CD8-positive, alpha-beta memory T cell (primary cell): ENCODE data around the gene NFASC. TPM values are rescaled to one million over a fixed set of nuclear protein-coding genes. Genes with fewer than 3 reads are reported as not detected.

Source experiments
- CTCF ChIA-PET: fragments of 350-600 bp; sonication (Branson Sonifier 250); formaldehyde crosslinking; loops from one replicate; lab custom pipeline; 2021; ENCODE audit warnings: antibody characterized with exemption; lab: Charles Lee
- POLR2A ChIA-PET: fragments of 350-600 bp; sonication (Branson Sonifier 250); formaldehyde crosslinking; loops from one replicate; lab custom pipeline; 2021; ENCODE audit warnings: antibody characterized with exemption; lab: Charles Lee
- DNase-seq, 5 donors: peaks; one replicate each; pipeline versions ENCODE4 v3.0.0 to v3.0.0-alpha.2; 2020 to 2022; ENCODE audit warnings: mixed read lengths in 1 of 5
- H3K27ac ChIP-seq: one replicate; pipeline ENCODE4 v1.7.0; 2013; ENCODE audit warnings: low read depth, mild to moderate bottlenecking, low read length, moderate library complexity
- H3K27me3 ChIP-seq: 2 replicates; pipeline ENCODE4 v1.7.0; 2013; ENCODE audit warnings: low read length, mild to moderate bottlenecking; ENCODE audit not compliant: insufficient read depth, poor library complexity, severe bottlenecking
- H3K36me3 ChIP-seq: 2 replicates; pipeline ENCODE4 v1.7.0; 2013; ENCODE audit warnings: mild to moderate bottlenecking, low read length, moderate library complexity; ENCODE audit not compliant: insufficient read depth
- H3K4me1 ChIP-seq: 2 replicates; pipeline ENCODE4 v1.7.0; 2013; ENCODE audit warnings: mild to moderate bottlenecking, low read length, moderate library complexity; ENCODE audit not compliant: insufficient read depth
- H3K4me3 ChIP-seq: 2 replicates; pipeline ENCODE4 v1.7.0; 2013; ENCODE audit warnings: mild to moderate bottlenecking, low read length
- H3K9me3 ChIP-seq: 2 replicates; pipeline ENCODE4 v1.7.0; 2013; ENCODE audit warnings: mild to moderate bottlenecking, low read length
- H3K27ac Mint-ChIP-seq, 8 donors: one replicate each; pipeline ENCODE4 v1.8.0; 2020 to 2021; ENCODE audit warnings: mixed read lengths in 8 of 8, mild to moderate bottlenecking in 6 of 8, inconsistent platforms in 3 of 8, moderate library complexity in 3 of 8
- H3K27me3 Mint-ChIP-seq, 2 donors: one replicate each; pipeline ENCODE4 v1.8.0; 2020 to 2021; ENCODE audit warnings: mixed read lengths in 2 of 2, mild to moderate bottlenecking in 1 of 2, moderate library complexity in 1 of 2
- H3K36me3 Mint-ChIP-seq, 3 donors: one replicate each; pipeline ENCODE4 v1.8.0; 2020 to 2021; ENCODE audit warnings: mixed read lengths in 3 of 3, inconsistent platforms in 1 of 3, mild to moderate bottlenecking in 1 of 3
- H3K4me1 Mint-ChIP-seq, 3 donors: one replicate each; pipeline ENCODE4 v1.8.0; 2020 to 2021; ENCODE audit warnings: mixed read lengths in 3 of 3, inconsistent platforms in 1 of 3, mild to moderate bottlenecking in 1 of 3
- H3K4me3 Mint-ChIP-seq, 7 donors: one replicate each; pipeline ENCODE4 v1.8.0; 2020 to 2021; ENCODE audit warnings: mixed read lengths in 7 of 7, mild to moderate bottlenecking in 6 of 7, moderate library complexity in 4 of 7, inconsistent platforms in 2 of 7
- H3K9me3 Mint-ChIP-seq, 5 donors: one replicate each; pipeline ENCODE4 v1.8.0; 2020 to 2022; ENCODE audit warnings: mixed read lengths in 5 of 5, mild to moderate bottlenecking in 3 of 5, moderate library complexity in 2 of 5, inconsistent platforms in 1 of 5
- polyA plus RNA-seq: library from polyadenylated mRNA; unstranded; fragments of 300-500 nt; fragmentation: Illumina TruSeq; gene quantifications from one replicate; pipeline ENCODE4 v1.2.3, GENCODE V29; 2021
- total RNA-seq, 2 experiments: library from RNA; stranded (reverse); gene quantifications; one replicate each; pipeline ENCODE4 v1.2.3, GENCODE V29; 2021

The NFASC gene
- total and polyA plus RNA-seq, 3 experiments from 2014 or later, result 0.11 to 0.16 TPM; not detected in 1

- no peak overlapping the region for H3K4me3 Mint-ChIP-seq
- no peaks in the 10 kb centered on the region for H3K9me3 Mint-ChIP-seq
- no peaks in the 10 kb centered on the region for H3K36me3 ChIP-seq
- no peaks in the 10 kb centered on the region for H3K27me3 ChIP-seq
- H3K9me3 ChIP-seq, result no peaks in the 10 kb centered on the region
- H3K27me3 Mint-ChIP-seq, result peaks cover 24 to 50% of the 10 kb centered on the region in 2 donors
- ChIA-PET POLR2A (no interaction called here), CTCF (no interaction called here)
- H3K4me1 Mint-ChIP-seq, result no peaks in the 10 kb centered on the region
- no peak overlapping the region for H3K27ac ChIP-seq
- no peak overlapping the region for H3K27ac Mint-ChIP-seq
- H3K36me3 Mint-ChIP-seq, result no peaks in the 10 kb centered on the region
- no peak overlapping the region for H3K4me3 ChIP-seq
- no peak for DNase-seq
- no peaks in the 10 kb centered on the region for H3K4me1 ChIP-seq
Observed at GRCh38 chr1:204891860-204892259, 21.2 kb downstream of the NFASC start.

GRCh38 chr1:204894031-204894430, 23.4 kb downstream of the NFASC start:
- Histone ChIP-seq H3K4me3 (no peak overlapping the region), H3K4me1 (no peaks in the 10 kb centered on the region), H3K36me3 (no peaks in the 10 kb centered on the region), H3K27me3 (no peaks in the 10 kb centered on the region), H3K9me3 (no peaks in the 10 kb centered on the region), H3K27ac (no peak overlapping the region)
- ChIA-PET CTCF (interaction anchor here (1.2 kb wide), 1 partner anchor 87 kb away, joined by 3 read pairs; no protein-coding TSS in a partner anchor), POLR2A (no interaction called here)
- DNase-seq, result no peak
- Mint-ChIP-seq H3K27me3 (peaks cover 26 to 53% of the 10 kb centered on the region in 2 donors), H3K9me3 (no peaks in the 10 kb centered on the region), H3K4me3 (no peak overlapping the region), H3K27ac (no peak overlapping the region), H3K36me3 (no peaks in the 10 kb centered on the region), H3K4me1 (no peaks in the 10 kb centered on the region)

DNA sequence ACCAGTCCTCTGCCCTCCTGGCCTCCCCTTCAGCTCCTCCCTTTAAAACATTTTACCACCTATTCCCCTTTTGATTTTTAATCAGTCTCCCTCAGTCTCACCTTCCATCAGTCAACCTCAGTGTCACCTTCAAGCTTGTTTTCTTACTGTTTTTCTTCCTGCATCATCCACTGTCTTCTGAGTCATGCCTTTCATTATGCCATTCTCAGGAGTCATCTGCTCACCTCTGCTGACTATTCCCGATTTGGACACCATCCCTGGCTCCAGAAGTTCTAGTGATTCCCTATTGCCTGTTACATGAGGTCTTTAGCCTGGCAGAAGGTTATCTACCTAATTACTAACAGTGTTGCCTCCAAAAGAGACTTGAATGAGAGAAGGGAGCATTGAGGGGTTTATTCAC, 23.9 kb downstream of the NFASC start:
- Histone ChIP-seq H3K9me3 (no peaks in the 10 kb centered on the region), H3K4me1 (no peaks in the 10 kb centered on the region), H3K27ac (no peak overlapping the region), H3K36me3 (no peaks in the 10 kb centered on the region), H3K27me3 (no peaks in the 10 kb centered on the region), H3K4me3 (no peak overlapping the region)
- ChIA-PET CTCF (interaction anchor here (1.2 kb wide), 1 partner anchor 88 kb away, joined by 3 read pairs; no protein-coding TSS in a partner anchor), POLR2A (no interaction called here)
- no peak for DNase-seq
- H3K9me3 Mint-ChIP-seq, result no peaks in the 10 kb centered on the region
- H3K27ac Mint-ChIP-seq, result peak overlapping the region in 1 of 8 donors; percentile 56
- no peaks in the 10 kb centered on the region for H3K36me3 Mint-ChIP-seq
- H3K27me3 Mint-ChIP-seq, result peaks cover 26 to 56% of the 10 kb centered on the region in 2 donors
- H3K4me1 Mint-ChIP-seq, result no peaks in the 10 kb centered on the region
- H3K4me3 Mint-ChIP-seq, result no peak overlapping the region

DNA sequence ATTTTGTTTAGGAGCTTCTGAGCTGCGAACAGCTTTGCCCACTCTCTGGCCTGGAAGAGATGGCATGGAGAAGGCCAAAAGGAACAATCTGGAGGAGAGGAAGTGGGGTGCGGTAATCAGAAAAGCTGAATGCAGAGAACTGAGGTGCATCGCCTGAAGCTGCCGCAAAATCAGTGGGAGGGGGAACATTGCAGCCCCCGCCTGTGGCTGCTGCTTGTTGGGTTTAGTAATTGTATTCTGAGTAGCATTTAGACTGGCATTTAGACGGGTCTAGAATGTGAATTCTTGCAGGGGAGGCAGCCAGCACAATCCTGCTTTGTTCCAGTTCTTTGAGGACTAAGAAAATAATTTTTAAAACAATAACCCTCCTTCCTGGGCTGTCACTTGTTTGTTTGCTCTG, 25.4 kb downstream of the NFASC start:
- no peaks in the 10 kb centered on the region for H3K4me1 Mint-ChIP-seq
- Histone ChIP-seq H3K27me3 (no peaks in the 10 kb centered on the region), H3K27ac (no peak overlapping the region), H3K9me3 (no peaks in the 10 kb centered on the region), H3K36me3 (no peaks in the 10 kb centered on the region), H3K4me3 (no peak overlapping the region), H3K4me1 (no peaks in the 10 kb centered on the region)
- no peaks in the 10 kb centered on the region for H3K9me3 Mint-ChIP-seq
- CTCF ChIA-PET, result no interaction called here
- peaks cover 26 to 65% of the 10 kb centered on the region in 2 donors for H3K27me3 Mint-ChIP-seq
- H3K27ac Mint-ChIP-seq, result peak overlapping the region in 1 of 8 donors; percentile 27
- H3K36me3 Mint-ChIP-seq, result no peaks in the 10 kb centered on the region
- H3K4me3 Mint-ChIP-seq, result peak overlapping the region in 1 of 7 donors; percentile 3
- no peak for DNase-seq
- POLR2A ChIA-PET, result no interaction called here

DNA sequence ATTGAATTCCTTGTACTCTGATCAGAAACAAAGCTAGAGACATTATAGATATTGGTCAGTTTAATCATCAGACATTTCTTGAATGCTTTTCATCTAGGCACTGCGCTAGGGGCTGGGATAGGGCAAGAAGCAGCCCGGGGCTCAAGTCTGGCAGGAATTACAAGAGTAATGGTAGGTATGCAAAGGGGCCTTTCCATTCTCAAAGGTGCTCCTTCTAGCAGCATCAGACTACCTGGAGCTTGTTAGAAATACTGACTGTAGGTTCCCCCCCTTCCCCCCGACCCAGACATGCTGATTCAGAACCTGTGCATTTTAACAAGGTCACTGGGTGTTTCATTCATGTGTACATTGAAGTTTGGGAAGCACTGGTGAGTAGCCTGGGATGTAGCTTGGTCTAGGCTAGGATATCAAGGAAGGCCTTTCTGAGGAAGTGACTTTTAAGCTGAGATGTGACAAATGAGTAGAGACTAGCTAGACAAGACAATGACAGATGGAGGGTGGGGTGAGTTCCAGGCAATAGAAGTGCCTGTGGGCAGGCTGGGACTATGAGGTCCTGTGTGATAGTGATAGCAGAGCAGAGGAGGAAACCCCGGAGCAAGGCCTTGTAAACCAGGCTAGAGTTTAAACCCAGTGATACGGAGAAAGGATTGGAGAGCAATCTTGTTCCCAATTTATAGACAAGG, 26.3 kb downstream of the NFASC start:
- H3K36me3 ChIP-seq, result no peaks in the 10 kb centered on the region
- no peaks in the 10 kb centered on the region for H3K27me3 ChIP-seq
- POLR2A ChIA-PET, result interaction anchor here (0.6 kb wide), 1 partner anchor 184 kb away, joined by 3 read pairs; no protein-coding TSS in a partner anchor
- no peaks in the 10 kb centered on the region for H3K4me1 Mint-ChIP-seq
- H3K27ac Mint-ChIP-seq, result no peak overlapping the region
- no peaks in the 10 kb centered on the region for H3K9me3 Mint-ChIP-seq
- no peak for DNase-seq
- H3K9me3 ChIP-seq, result no peaks in the 10 kb centered on the region
- no peak overlapping the region for H3K4me3 ChIP-seq
- CTCF ChIA-PET, result no interaction called here
- H3K27ac ChIP-seq, result no peak overlapping the region
- peaks cover 28 to 67% of the 10 kb centered on the region in 2 donors for H3K27me3 Mint-ChIP-seq
- H3K4me1 ChIP-seq, result no peaks in the 10 kb centered on the region
- no peak overlapping the region for H3K4me3 Mint-ChIP-seq
- H3K36me3 Mint-ChIP-seq, result no peaks in the 10 kb centered on the region

- ChIA-PET CTCF (no interaction called here), POLR2A (no interaction called here)
- Mint-ChIP-seq H3K4me3 (no peak overlapping the region), H3K27me3 (peaks cover 14 to 66% of the 10 kb centered on the region in 2 donors), H3K36me3 (no peaks in the 10 kb centered on the region), H3K9me3 (no peaks in the 10 kb centered on the region), H3K4me1 (no peaks in the 10 kb centered on the region), H3K27ac (no peak overlapping the region)
- Histone ChIP-seq H3K9me3 (no peaks in the 10 kb centered on the region), H3K36me3 (no peaks in the 10 kb centered on the region), H3K27me3 (no peaks in the 10 kb centered on the region), H3K4me1 (no peaks in the 10 kb centered on the region), H3K4me3 (no peak overlapping the region), H3K27ac (no peak overlapping the region)
- DNase-seq, result no peak
Observed at GRCh38 chr1:204900721-204901120, 30.1 kb downstream of the NFASC start.

DNA sequence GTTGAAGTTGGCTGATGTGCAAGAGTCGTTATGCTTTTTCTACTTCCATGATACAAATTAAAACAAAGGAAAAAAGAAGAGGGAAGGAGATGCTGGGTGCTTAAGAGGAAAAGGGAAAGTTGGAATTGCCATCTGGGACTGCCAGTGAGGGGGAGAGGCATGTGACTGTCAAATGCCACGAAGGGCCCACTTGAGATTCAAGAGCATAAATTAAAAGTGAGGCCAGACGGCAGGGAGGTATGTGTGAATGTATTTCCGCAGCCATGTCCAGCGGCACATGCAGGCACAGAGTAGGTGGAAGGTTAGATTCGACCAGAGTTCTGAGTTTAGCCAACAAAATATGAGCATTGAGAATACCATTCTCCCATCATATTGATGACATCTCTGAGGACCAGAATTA, 32.0 kb downstream of the NFASC start:
- Mint-ChIP-seq H3K27me3 (peaks cover 9 to 66% of the 10 kb centered on the region in 2 donors), H3K36me3 (no peaks in the 10 kb centered on the region), H3K4me3 (no peak overlapping the region), H3K9me3 (no peaks in the 10 kb centered on the region), H3K4me1 (no peaks in the 10 kb centered on the region), H3K27ac (no peak overlapping the region)
- no peak overlapping the region for H3K27ac ChIP-seq
- no peaks in the 10 kb centered on the region for H3K4me1 ChIP-seq
- no peaks in the 10 kb centered on the region for H3K9me3 ChIP-seq
- H3K4me3 ChIP-seq, result no peak overlapping the region
- ChIA-PET POLR2A (no interaction called here), CTCF (no interaction called here)
- no peak for DNase-seq
- no peaks in the 10 kb centered on the region for H3K36me3 ChIP-seq
- H3K27me3 ChIP-seq, result no peaks in the 10 kb centered on the region

GRCh38 chr1:204904228-204904810, 33.7 kb downstream of the NFASC start:
- Histone ChIP-seq H3K4me1 (no peaks in the 10 kb centered on the region), H3K27ac (no peak overlapping the region), H3K4me3 (no peak overlapping the region), H3K36me3 (no peaks in the 10 kb centered on the region), H3K27me3 (no peaks in the 10 kb centered on the region), H3K9me3 (no peaks in the 10 kb centered on the region)
- Mint-ChIP-seq H3K9me3 (no peaks in the 10 kb centered on the region), H3K27me3 (peaks cover 4 to 65% of the 10 kb centered on the region in 2 donors), H3K36me3 (no peaks in the 10 kb centered on the region), H3K27ac (no peak overlapping the region), H3K4me3 (no peak overlapping the region), H3K4me1 (no peaks in the 10 kb centered on the region)
- CTCF ChIA-PET, result no interaction called here
- POLR2A ChIA-PET, result no interaction called here
- DNase-seq, result no peak
